GM06990 (cell line): Measurements from ENCODE around the gene NDUFAB1.

Experiments
- DNase-seq: peaks from one replicate; pipeline ENCODE4 v3.0.0-alpha.2; 2011; ENCODE audit not compliant: insufficient read length; ENCODE audit errors: extremely low read depth
- H3K27me3 ChIP-seq: replicated peaks from 2 replicates; pipeline ENCODE4 v1.6.0; 2011; ENCODE audit warnings: low read length; ENCODE audit not compliant: control insufficient read depth, insufficient read depth
- H3K36me3 ChIP-seq: 2 replicates; pipeline ENCODE4 v1.5.1; 2011; ENCODE audit warnings: low read length; ENCODE audit not compliant: control insufficient read depth, insufficient read depth
- H3K4me3 ChIP-seq: replicated peaks from 2 replicates; pipeline ENCODE4 v1.5.1; 2011; ENCODE audit warnings: low read depth, mild to moderate bottlenecking, control low read depth, low read length
- CTCF ChIP-seq: IDR thresholded peaks from 2 replicates; pipeline ENCODE4 v1.5.1; 2011; ENCODE audit warnings: low read length, control low read depth, mild to moderate bottlenecking, inconsistent platforms; ENCODE audit not compliant: insufficient read depth, poor library complexity, severe bottlenecking

Gene NDUFAB1

GRCh38 chr16:23532448-23532847 is 63.7 kb downstream of the NDUFAB1 start:
- no peak for DNase-seq
- no peaks in the 10 kb centered on the region for H3K27me3 ChIP-seq
- H3K4me3 ChIP-seq = no peak overlapping the region
- peaks cover 29% of the 10 kb centered on the region for H3K36me3 ChIP-seq
- TF ChIP-seq CTCF = no peak
